Pancreas (tissue), 10 donors: Measurements from ENCODE around the gene TEP1. TPM values are rescaled to one million over a fixed set of nuclear protein-coding genes. Genes with fewer than 3 reads are reported as not detected.
"Not testable (repeated sequence)": the region's sequence is repeated elsewhere in the genome, so short reads cannot be mapped to it uniquely, and the experiment has no call there.

ENCODE experiments used
- ATAC-seq, 4 donors: fragments of 200-7000 bp; cut with Tn5 transposase; one replicate each; pipeline versions ENCODE4 v1.8.0 to v1.9.1; 2020; ENCODE audit warnings: mild to moderate bottlenecking in 4 of 4, moderate library complexity in 4 of 4
- DNase-seq, 6 donors: peaks; one replicate each; pipeline ENCODE4 v3.0.0-alpha.2; 2020
- FAIRE-seq: peaks from 2 replicates; lab custom pipeline; 2012; peaks lifted over from hg19 to GRCh38; lab: Jason Lieb, UNC
- H3K27ac ChIP-seq, 4 donors: fragments of 200-600 bp; sonication (generic); 1 replicate in 3 of 4; 2 replicates in 1 of 4; pipeline versions ENCODE4 v1.5.0 to v1.8.0; 2020
- H3K27me3 ChIP-seq, 4 donors: fragments of 200-600 bp; one replicate each; pipeline ENCODE4 v1.8.0; 2021
- H3K36me3 ChIP-seq, 3 donors: fragments of 200-600 bp; sonication (generic) in 1 of 3; one replicate each; pipeline versions ENCODE4 v1.5.0 to v1.8.0; 2020 to 2021
- H3K4me1 ChIP-seq, 3 donors: fragments of 200-600 bp; one replicate each; pipeline ENCODE4 v1.8.0; 2021
- H3K4me3 ChIP-seq, 4 donors: fragments of 200-600 bp; sonication (generic) in 2 of 4; one replicate each; pipeline versions ENCODE4 v1.5.0 to v1.8.0; 2020 to 2021
- H3K9me3 ChIP-seq, 4 donors: fragments of 200-600 bp; one replicate each; pipeline ENCODE4 v1.8.0; 2021
- WGBS, 2 donors: extraction: QIAGEN DNeasy Blood & Tissue Kit; methylation state at CpG; one replicate each; pipeline ENCODE4 v1.1.7; 2013; 5-methylcytosine and 5-hydroxymethylcytosine counted together
- intact Hi-C, 3 donors: fragments of 100-400 bp; cut with DNase I; formaldehyde crosslinking; loops; one replicate each; pipeline versions ENCODE4 v1.11.1 to v1.14.2; 2022
- polyA plus RNA-seq, 2 donors: library from polyadenylated mRNA; stranded (reverse); fragments of 200-250 nt; gene quantifications; one replicate each; pipeline ENCODE4 v1.2.3, GENCODE V29; 2013
- total RNA-seq, 6 donors: library from RNA; stranded (reverse); fragmentation: NEBNext Ultra II Directional in 4 of 6; extraction: Animal tissue kit (Norgen Biotek cat#: 25700) in 4 of 6; gene quantifications; one replicate each; pipeline versions ENCODE4 v1.2.1 to v1.2.4, GENCODE V29; 2021 to 2023
- TF ChIP-seq, protein P1 (sequence below), 4 donors: fragments of 200-600 bp; sonication (generic) in 3 of 4; IDR thresholded peaks; one replicate each; pipeline versions ENCODE4 v1.5.0 to v1.8.0; 2021; ENCODE audit warnings: antibody characterized with exemption in 4 of 4
- donor health status: healthy with polysubstance abuse.
- donor health status: DM: no; HTN: no; CAD: no; lungs with moderate emphysema.
- donor health status: DM: no; HTN: no; CAD: no.
- donor health status: control.
- donor health status: control.
- donor health status: Bipolar disorder and iron deficiency.
- donor health status: DM: yes; HTN: yes; CAD: no.
- donor health status: DM: no; HTN: no; CAD: no.
- donor health status: DM: no; HTN: no; CAD: no.
- donor health status: DM: yes; HTN: yes; CAD: no.

The TEP1 gene
- total and polyA plus RNA-seq, 8 donors, result 7.5 to 26.6 (median 11.5) TPM

DNA sequence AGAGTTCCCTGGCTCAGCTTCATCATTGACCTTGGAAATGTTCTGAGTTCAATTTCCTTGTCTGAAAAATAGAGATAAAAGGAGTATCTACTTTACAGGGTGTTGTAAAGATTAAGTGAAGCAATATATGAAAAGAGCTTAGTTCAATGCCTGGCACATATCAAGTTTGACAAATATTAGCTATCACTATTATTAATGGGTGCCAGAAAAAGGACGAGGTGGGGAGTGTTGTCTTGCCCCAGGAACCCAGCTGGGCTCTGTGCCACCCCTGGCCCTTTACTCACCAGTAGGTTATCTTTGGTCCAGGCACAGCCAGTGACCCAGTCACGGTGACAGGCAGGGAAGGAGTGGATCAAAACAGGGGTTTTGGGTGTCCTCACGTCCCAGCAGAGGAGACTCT, 37.8 kb downstream of the TEP1 start:
- no peak for FAIRE-seq

DNA sequence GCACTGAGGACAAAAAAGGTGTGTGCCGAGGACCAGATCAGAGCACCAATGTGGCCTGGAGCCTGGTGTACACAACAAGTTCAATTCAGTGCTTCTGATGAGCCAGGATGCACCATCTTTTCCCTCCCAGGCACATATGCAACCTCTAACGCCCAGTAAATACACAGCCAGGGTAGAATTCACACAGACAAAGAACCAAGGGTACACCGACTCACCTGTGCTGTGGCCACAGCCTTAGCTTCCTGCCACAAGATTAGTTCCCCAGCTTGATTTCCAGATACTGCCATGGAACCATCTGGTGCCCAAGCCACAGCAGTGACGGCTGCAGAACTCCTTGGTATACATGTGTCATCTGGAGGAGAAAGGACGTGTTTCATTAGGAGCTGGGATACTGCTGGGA, 40.5 kb downstream of the TEP1 start:
- no peak overlapping the region for H3K27ac ChIP-seq
- H3K4me1 ChIP-seq, result no peaks in the 10 kb centered on the region
- intact Hi-C loops, result no loop called here
- H3K9me3 ChIP-seq, result no peaks in the 10 kb centered on the region
- peaks cover 0 to 60% (median 20%) of the 10 kb centered on the region in 3 donors for H3K36me3 ChIP-seq
- 86 to 92% methylated on average over 5 of the region's 5 CpGs for WGBS, 2 donors
- no peak overlapping the region for H3K4me3 ChIP-seq
- FAIRE-seq (no peak), ATAC-seq (no peak), DNase-seq (no peak)
- TF ChIP-seq, protein P1, sequence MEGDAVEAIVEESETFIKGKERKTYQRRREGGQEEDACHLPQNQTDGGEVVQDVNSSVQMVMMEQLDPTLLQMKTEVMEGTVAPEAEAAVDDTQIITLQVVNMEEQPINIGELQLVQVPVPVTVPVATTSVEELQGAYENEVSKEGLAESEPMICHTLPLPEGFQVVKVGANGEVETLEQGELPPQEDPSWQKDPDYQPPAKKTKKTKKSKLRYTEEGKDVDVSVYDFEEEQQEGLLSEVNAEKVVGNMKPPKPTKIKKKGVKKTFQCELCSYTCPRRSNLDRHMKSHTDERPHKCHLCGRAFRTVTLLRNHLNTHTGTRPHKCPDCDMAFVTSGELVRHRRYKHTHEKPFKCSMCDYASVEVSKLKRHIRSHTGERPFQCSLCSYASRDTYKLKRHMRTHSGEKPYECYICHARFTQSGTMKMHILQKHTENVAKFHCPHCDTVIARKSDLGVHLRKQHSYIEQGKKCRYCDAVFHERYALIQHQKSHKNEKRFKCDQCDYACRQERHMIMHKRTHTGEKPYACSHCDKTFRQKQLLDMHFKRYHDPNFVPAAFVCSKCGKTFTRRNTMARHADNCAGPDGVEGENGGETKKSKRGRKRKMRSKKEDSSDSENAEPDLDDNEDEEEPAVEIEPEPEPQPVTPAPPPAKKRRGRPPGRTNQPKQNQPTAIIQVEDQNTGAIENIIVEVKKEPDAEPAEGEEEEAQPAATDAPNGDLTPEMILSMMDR (IDR thresholded peaks at IDR 0.05), result no peak
- no peaks in the 10 kb centered on the region for H3K27me3 ChIP-seq

More for the DNA sequence above, 37.8 kb downstream of the TEP1 start:
- 28 to 49% methylated on average over 3 of the region's 3 CpGs for WGBS, 2 donors
- DNase-seq (no peak), ATAC-seq (peak in 1 of 4 donors; percentile 46)
- peaks cover 0 to 63% (median 28%) of the 10 kb centered on the region in 3 donors for H3K36me3 ChIP-seq
- H3K4me1 ChIP-seq, result no peaks in the 10 kb centered on the region
- H3K9me3 ChIP-seq, result no peaks in the 10 kb centered on the region
- TF ChIP-seq, protein P1 (IDR thresholded peaks at IDR 0.05), result no peak
- H3K4me3 ChIP-seq, result no peak overlapping the region
- H3K27me3 ChIP-seq, result no peaks in the 10 kb centered on the region
- intact Hi-C loops, result no loop called here
- H3K27ac ChIP-seq, result no peak overlapping the region

DNA sequence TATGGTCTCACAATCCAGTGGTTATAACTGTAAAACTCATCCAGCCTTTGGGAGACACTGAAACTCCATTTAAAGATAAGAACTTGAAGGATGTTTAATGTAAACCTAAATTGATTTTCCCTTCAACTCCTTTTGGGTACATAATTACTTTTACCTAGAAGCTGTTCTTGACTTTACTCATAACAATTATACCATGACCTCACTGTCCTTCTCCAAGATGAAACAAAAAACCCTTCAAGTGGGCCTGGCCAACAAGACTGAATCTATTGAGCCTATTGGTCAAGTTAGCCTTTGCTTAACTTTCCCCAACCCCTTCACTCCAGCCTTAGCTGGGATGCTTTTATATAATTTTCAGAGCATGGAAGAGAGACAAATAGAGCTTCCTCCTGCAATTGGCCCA, 47.4 kb downstream of the TEP1 start:
- no peak overlapping the region for H3K4me3 ChIP-seq
- FAIRE-seq (no peak), DNase-seq (no peak), ATAC-seq (no peak)
- H3K36me3 ChIP-seq, result peaks cover 7 to 28% (median 7%) of the 10 kb centered on the region in 3 donors
- no peak overlapping the region for H3K27ac ChIP-seq
- TF ChIP-seq, protein P1 (IDR thresholded peaks at IDR 0.05), result no peak
- intact Hi-C loops, result no loop called here
- H3K4me1 ChIP-seq, result no peaks in the 10 kb centered on the region
- H3K27me3 ChIP-seq, result no peaks in the 10 kb centered on the region
- no peaks in the 10 kb centered on the region for H3K9me3 ChIP-seq

DNA sequence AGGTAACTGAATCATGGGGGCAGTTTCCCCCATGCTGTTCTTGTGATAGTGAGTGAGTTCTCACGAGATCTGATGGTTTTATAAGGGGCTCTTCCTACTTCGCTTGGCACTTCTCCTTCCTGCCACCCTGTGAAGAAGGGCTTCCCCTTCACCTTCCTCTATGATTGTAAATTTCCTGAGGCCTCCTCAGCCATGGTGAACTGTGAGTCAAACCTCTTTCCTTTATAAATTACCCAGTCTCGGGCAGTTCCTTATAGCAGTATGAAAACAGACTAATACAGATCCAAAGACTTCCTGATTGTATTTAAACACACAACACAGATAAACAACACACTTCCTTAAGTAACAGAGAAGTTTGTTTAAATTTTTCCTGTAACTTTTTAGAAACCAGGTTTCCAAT, 54.8 kb downstream of the TEP1 start:
- H3K27me3 ChIP-seq, H3K27ac ChIP-seq, intact Hi-C loops, H3K9me3 ChIP-seq, ATAC-seq, H3K4me3 ChIP-seq, DNase-seq, FAIRE-seq, H3K4me1 ChIP-seq: not testable (repeated sequence)
- WGBS, 2 donors, result 81 to 91% methylated on average over 3 of the region's 3 CpGs
- peaks cover 3 to 29% (median 10%) of the 10 kb centered on the region in 3 donors for H3K36me3 ChIP-seq

DNA sequence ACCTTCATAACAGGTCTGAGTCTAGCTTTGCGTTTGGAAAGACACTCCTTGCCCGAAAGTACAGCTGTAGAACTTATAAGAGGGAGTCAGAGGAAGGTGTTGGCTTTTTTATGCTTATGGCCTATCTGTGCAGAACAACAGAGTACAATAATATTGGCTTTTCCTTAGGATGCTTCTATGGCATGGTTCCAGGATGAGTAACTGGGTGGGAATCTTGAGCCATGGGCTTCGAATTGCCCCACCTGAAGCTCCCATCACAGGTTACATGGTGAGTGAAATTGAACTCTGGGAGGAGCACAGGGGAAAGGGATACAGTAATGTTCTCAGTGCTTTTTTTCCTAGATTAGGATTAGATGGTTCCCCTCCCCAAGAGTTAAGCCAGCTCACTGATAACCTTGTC, 56.9 kb downstream of the TEP1 start:
- no peak for FAIRE-seq
- Histone ChIP-seq H3K27ac (no peak overlapping the region), H3K27me3 (no peaks in the 10 kb centered on the region), H3K4me3 (no peak overlapping the region), H3K36me3 (peaks cover 3 to 44% (median 10%) of the 10 kb centered on the region in 3 donors), H3K9me3 (no peaks in the 10 kb centered on the region), H3K4me1 (no peaks in the 10 kb centered on the region)
- DNase-seq, result no peak
- TF ChIP-seq, protein P1 (IDR thresholded peaks at IDR 0.05), result no peak
- no peak for ATAC-seq
- 93 to 94% methylated on average over 3 of the region's 3 CpGs for WGBS, 2 donors
- intact Hi-C loops, result no loop called here
